ENCODE measurements around the gene MSH6.

The MSH6 gene, protein sequence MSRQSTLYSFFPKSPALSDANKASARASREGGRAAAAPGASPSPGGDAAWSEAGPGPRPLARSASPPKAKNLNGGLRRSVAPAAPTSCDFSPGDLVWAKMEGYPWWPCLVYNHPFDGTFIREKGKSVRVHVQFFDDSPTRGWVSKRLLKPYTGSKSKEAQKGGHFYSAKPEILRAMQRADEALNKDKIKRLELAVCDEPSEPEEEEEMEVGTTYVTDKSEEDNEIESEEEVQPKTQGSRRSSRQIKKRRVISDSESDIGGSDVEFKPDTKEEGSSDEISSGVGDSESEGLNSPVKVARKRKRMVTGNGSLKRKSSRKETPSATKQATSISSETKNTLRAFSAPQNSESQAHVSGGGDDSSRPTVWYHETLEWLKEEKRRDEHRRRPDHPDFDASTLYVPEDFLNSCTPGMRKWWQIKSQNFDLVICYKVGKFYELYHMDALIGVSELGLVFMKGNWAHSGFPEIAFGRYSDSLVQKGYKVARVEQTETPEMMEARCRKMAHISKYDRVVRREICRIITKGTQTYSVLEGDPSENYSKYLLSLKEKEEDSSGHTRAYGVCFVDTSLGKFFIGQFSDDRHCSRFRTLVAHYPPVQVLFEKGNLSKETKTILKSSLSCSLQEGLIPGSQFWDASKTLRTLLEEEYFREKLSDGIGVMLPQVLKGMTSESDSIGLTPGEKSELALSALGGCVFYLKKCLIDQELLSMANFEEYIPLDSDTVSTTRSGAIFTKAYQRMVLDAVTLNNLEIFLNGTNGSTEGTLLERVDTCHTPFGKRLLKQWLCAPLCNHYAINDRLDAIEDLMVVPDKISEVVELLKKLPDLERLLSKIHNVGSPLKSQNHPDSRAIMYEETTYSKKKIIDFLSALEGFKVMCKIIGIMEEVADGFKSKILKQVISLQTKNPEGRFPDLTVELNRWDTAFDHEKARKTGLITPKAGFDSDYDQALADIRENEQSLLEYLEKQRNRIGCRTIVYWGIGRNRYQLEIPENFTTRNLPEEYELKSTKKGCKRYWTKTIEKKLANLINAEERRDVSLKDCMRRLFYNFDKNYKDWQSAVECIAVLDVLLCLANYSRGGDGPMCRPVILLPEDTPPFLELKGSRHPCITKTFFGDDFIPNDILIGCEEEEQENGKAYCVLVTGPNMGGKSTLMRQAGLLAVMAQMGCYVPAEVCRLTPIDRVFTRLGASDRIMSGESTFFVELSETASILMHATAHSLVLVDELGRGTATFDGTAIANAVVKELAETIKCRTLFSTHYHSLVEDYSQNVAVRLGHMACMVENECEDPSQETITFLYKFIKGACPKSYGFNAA (N-terminal part only)

DNA sequence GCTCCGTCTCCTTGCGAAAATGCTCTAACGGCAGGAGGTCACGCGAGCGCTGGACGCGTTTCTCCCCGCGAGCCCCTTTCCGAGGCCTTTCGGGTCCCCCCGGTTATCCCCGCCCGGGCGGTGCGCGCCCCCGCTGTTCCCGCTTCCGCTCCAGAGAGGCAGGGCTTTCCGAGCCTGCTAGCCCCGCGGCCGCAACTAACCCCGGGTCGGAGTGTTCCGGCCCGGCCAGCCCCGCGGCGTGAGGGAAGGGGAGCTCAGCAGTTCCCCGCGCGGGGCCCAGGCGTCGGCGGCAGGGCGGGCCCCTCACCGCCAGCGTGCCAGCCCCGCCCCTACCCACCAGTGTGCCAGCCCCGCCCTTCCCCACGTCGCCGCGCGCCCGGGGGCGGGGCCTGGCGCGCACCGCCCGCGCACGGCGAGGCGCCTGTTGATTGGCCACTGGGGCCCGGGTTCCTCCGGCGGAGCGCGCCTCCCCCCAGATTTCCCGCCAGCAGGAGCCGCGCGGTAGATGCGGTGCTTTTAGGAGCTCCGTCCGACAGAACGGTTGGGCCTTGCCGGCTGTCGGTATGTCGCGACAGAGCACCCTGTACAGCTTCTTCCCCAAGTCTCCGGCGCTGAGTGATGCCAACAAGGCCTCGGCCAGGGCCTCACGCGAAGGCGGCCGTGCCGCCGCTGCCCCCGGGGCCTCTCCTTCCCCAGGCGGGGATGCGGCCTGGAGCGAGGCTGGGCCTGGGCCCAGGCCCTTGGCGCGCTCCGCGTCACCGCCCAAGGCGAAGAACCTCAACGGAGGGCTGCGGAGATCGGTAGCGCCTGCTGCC lies at the start of gene MSH6:
TSS of gene MSH6 (plus strand) at position 475 of the 815 bp plus-strand sequence. CDS start at position 564, 89 bp downstream.
- peak; percentile 89 to 92 for DNase-seq

DNA sequence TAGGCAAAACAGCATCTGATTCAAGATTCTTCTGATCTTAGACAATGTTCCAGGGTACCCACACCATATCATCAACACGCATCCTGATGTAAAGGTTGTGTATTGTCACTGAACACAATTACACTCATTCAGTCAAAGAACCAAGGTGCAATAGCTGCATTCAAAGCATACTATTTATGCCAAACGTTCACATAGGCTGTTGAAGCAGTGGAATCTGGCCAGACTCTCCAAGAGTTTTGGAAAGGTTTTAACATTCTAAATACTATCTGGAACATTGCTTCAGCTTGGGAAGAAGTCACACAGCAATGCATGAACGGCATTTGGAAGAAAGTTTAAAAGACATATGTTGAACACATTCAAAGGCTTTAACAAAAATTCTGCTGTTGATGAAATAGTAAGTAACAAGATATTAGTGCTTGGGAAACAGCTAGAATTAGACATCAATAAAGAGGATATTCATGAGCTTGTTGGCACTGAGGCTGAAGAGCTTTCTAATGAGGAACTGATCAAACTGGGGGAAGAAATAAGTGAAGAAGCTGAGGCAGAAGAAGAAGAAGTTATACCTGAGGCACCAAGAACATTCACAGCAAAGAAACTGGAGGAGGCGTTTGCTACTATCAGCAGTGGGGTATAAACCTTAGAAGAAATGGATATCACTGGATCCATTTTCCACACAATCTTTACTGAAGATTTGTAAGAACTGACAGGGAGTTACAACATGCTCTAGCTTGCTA lies 47.6 kb upstream of the MSH6 start:
- no peak for DNase-seq

DNA sequence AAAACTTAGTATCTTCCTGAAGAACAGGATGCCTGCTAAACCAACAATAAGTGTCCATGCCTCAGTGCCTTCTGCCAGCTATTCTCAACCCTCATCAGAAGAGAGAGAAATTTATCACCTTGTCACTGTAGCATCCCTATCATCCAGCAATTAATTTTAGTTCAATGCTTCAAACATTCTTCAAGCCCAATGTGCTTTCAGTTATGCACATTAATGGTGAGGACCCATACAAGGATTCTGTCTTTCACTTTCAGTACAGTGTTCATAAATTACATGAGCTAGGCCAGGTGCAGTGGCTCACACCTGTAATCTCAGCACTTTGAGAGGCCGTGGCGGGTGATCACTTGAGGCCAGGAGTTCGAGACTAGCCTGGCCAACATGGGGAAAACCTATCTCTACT lies 47.0 kb upstream of the MSH6 start:
- DNase-seq, result no peak

DNA sequence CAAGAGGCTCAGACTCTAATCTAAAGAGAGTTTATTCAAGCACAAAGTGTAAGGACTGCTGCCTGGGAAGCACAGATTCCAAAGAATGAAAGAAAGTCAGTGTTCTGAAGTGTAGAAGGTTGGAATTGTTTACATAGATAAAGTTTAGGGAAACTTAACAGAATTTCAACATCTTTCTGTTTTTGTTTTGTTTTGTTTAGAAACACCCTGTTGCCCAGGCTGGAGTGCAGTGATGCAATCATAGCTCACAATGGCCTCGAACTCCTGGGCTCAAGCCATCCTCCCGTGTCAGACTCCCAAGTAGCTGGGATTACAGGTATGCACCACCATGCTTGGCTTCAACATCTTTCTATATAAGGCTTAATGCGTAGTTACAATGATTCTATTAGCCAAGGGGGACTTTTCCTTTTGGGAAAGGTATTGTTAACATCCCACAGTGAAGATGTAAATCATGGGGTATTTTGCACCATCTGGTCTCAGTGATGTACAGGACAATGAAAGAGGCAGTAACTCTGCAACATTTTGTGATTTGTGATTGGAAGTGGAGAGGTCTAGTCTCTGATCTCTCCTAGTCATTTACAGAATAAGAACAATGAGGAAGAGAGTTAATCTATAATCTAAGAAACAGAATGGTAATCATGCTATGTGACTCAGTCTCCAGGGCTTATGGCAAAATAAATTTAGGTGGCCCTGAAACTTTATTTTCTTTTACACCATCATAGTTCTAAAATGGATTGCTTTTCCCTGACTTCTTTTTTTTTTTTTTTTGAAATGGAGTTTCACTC lies 45.6 kb upstream of the MSH6 start:
- no peak for DNase-seq

DNA sequence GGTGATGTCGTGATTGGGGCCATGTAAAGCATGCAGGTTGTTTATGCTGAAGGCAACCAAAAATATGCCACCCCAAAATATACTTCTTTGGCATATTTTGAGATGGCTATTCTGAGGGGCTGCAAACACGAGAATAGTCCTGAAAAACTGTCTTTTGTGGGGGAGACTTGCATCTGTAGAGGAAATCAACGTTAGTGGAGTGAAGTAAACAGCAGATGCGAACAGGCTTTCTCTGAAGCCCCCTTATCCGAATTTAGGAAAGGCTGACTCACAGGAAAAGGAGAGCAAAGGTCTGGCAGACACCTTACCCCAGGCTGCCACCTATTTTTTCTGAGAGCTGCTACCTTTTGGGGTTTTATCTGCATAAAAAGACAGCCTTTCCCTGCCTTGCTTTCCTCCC lies 44.6 kb upstream of the MSH6 start:
- DNase-seq, result no peak

DNA sequence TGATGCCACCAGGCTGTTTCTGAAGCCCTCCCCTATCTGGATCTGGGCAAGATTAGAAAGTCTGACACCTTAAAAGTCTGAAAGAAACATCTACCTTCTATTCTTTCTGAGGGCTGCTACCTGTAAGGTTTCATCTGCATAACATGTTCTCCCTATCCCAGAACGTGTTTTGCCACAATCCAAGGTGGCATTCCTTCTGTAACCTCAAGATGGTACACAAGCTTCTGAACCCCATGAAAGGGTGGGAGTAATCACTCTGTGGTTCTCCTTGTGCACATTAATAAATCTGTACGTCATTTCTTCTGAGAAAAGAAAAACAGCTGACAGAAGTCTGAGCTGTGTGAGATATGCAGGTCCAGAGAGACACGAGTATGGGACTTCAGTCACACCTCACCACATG lies 41.8 kb upstream of the MSH6 start:
- no peak for DNase-seq

DNA sequence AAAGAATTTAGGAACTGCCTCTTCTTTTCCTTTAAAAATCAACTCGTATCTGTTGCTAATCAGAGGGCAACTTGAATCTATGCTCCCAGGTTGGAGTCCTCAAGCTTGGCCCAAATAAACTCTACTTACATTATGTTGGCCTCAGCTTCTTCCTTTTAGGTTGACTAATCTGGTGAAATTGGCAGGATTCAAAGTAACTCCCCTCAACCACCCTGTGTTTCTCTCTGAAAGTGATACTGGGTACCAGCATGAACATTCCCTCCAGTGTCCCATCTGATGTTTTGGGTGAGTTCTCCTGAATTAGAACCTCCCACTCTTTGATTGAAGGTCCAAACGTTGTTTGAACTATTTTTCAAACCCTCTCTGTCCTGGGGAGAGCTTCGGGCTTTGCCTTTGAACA lies 41.3 kb upstream of the MSH6 start:
- DNase-seq, result no peak

DNA sequence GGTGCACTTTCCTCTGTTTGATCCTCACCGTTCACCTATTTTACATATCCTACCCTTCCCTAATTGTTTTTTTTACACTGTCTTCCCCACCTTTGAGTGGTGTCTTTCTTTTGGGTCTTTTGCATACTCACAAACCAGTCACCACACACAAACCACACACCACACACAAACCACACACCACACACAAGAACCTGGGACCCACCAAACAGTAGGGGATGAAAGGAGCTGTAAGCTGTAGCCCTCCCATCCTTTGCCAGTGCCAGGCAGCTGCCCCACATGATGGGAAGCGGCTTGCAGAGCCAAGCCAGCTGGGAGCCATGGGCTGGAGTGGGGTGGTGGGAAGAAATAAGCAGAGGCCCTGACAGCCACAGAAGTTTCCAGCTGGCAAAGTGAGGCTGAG lies 38.9 kb upstream of the MSH6 start:
- DNase-seq, result no peak

DNA sequence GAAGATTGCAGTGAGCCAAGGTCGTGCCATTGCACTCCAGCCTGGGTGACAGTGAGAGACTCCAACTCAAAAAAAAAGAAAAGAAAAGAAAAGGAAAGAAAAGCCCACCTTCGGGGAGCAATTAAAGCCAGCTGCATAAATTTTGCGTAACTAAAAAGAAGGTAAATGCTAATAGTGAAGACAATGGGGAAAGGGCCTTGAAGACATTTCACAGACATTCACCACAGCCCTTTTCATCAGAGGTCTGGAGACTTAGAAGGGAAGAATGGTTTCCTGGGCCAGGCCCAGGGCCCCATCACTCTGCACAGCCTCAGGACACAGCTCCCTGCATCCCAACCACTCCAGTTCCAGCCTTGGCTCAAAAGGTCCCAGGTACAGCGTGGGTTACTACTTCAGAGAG lies 35.1 kb upstream of the MSH6 start:
- DNase-seq, result no peak

DNA sequence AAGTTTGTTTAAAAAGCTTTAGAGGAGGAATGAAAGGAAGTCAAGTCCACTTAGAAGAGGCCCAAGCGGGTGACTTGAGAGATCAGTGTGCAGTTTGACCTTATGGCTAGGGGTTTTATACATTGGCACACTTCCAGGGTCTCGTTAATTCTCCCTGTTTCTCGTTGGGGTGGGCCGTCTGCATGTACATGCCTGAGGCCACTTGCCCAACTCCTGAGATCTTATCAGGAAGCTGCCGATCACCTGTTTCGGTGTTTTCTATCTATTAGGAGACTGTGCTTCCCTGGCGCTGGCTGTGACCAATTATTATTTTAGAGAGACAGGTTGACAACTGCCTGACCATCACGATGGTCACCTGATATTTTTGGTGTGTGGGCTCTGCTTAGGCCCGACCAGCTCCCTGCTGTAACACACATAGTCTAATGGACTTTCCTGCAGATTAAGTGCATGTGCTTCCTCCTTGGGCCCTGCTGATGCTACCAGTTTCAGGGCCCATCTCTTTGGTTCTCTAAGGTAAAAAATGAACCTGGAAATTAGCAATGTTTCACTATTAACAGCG lies 31.0 kb upstream of the MSH6 start:
- DNase-seq, result no peak

DNA sequence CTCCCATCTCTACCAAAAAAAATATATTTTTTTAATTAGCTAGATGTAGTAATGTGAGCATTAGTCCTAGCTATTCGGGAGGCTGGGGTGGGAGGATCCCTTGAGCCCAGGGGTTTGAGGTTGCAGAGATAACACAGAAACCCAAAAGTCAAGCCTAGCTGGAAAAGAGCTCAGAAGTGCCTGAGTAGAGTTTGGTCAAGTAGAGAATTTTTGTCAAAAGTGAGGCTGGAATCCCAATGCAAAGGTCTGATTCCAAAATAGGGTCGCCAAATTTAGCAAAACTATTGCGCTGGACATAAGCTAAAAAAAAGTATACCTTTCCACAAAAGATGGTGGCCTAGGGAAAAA lies 15.5 kb upstream of the MSH6 start:
- no peak for DNase-seq

DNA sequence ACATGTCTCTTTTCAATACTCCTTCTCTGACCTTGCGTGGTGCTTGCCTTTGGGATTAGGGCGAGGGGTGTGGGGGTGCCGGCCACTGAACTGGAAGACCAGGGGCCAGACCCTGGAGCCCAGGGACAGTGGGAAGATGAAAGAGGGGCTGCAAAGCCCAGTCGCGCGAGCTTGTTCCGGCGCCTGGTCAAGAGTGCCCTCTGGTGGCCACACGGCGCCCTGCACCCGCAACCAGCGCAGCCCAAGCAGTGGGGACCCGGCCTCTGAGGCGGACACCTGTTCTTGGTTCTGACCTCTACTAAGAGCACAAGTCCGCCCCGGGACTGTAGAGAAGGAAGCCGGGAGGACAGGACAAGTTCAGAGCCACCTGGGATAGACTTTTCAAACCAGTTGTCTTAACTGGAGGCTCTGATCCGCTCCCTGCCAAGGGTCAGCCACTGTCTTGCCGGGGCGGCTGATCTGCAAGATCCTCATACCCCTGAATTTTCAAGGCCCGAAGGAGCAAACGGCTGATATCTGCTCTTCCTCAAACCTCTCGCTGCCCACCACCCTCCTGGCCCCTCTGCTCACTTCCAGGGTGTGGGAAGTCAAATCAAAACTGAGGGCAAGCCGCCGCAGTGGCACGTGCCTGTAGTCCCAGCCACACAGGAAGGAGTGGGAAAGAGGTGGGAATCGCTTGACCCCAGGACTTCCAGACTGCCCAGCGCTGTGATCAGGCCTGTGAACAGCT lies 14.9 kb upstream of the MSH6 start:
- DNase-seq, result peak; percentile 58 to 72

DNA sequence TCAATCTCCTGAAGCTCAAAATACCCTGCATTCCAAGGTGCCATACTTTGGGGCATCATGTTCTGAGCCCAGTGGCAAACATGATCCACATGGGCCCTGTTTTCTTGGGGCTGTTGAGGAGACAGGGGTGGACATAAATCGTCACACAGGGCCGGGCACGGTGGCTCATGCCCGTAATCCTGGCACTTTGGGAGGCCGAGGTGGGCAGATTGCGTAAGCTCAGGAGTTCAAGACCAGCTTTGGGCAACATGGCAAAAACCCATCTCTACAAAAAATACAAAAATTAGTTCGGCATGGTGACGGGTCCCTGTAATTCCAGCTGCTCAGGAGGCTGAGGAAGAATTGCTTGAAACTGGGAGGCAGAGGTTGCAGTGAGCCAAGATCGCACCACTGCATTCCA lies 13.6 kb upstream of the MSH6 start:
- no peak for DNase-seq

DNA sequence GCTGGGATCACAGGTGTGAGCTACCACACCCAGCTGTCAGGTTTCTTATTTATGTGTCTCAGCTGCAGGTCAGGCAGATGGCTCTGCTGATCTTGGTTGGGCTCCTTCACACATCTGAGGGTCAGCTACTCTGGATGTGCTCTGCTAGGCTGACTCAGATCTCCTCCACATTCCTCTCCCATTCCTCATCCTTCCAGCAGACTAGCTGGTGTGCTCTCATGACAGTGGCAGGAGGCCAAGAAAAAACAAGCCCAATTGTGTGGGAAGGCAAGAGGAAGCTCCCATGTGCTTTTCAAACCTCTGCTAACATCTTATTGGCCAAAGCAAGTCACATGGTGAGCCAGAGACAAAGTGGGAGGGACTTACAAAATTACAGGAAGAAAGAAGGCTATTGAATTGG lies 11.7 kb upstream of the MSH6 start:
- DNase-seq, result no peak

DNA sequence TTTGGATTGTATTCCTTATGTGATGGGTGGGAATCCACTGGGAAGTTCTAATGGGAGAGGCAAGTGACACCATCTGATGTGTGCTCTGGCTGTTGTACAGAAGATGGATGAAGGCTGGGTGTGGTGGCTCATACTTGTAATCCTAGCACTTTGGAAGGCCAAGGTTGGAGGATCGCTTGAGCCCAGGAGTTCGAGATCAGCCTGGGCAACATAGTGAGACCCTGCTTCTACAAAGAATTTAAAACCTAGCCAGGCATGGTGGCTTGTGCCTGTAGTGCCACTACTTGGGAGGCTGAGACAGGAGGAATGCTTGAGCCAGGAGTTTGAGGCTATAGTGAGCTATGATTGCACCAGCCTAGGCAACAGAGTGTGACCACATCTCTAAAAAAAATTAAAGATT lies 10.6 kb upstream of the MSH6 start:
- no peak for DNase-seq

DNA sequence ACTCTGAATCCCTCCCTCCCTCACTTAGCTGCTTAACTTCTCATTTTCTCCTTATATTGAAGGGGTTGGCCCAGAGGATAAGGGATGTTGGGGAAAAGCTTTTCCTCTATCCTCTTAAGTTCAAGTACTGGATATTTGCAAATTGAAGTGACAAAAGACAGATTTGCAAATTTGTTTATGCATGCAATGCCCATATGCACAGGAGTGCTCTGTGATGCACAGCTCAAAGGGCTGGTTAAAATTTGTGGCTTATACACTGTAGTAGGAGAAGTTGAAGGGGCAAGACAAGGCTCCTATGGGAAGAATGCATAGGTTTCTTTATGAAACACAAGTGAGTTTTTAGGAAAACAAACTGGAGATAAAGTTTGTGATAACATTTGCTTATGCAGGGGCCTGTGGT lies 8.4 kb upstream of the MSH6 start:
- no peak for DNase-seq

DNA sequence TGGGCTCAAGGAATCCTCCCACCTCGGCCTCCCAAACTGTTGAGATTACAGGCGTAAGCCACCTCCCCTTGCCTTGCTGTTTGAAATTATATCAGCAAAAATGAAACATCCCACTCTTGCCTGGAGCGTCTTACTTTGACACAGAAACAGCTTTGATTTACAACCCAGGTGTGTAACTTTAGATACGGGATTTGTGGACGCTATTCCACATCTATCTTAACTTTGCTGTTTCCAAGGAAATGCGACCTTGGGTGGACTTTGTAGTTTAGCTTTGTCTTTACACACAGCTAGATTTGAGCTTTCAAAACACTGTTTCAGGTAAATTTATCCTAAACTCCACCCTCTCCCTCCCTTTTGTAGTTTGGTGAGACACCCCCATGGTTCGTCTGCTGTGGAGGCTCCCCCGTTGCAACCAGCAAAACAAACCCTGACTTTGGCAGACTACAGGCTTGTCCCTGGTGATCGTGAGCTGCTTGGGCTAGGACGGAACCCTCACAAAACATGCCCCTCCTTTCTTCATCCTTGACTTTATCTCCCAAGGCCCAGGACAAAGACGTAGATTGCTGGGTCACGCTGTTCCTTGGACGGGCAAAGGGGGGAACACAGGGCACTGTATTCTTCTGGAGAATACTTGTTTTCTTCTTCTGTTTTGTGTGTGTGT lies 5.5 kb upstream of the MSH6 start:
- DNase-seq, result no peak

DNA sequence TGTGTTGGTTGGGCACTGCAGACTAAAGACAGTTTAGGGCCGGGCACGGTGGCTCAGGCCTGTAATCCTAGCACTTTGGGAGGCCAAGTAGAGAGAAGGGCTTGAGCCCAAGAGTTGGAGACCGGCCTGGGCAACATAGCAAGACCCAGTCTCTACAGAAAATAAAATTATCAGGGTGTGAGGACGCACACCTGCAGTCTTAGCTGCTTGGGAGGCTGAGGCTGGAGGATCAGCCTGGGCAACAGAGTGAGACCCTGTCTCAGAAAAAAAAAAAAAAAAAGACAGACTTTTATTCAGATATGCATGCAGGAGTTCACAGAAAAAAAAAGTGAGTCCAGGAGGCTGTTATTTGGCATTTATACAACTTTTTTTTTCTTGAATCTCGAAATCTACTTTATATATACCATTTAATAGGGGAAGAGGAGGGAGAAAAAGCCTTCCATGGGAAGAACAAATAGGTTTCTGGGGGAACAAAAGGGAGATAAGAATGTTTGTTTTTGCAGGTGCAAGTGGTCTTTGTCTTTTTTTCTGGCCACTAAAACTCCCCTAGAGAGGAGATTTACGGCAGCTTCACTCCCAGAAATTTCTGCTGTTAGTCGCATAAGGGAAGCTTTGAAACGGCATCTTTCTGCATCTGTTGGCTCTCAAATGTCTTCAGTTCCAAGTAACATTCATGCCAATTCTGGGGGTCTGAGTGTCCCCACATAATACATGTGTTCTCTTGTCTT lies 4.1 kb upstream of the MSH6 start:
- DNase-seq, result no peak

DNA sequence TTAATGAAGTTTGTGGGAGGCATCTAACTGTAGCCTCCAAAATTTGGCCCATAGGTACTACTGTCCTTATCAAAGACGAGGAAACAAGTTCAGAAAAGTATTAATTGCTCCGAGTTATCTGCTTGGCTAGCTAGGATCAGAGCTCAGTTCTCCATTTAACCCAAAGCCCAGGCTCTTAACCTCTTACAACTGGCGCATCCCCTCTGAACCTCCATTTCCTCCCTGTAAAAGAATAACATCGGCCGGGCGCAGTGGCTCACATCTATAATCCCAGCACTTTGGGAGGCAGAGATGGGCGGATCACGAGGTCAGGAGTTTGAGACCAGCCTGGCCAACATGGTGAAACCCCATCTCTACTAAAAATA lies 3.5 kb upstream of the MSH6 start:
- no peak for DNase-seq

All from CD4-positive, alpha-beta T cell treated with Interferon alpha-2 for 1 hour (primary cell).